DND-41 (cell line): Measurements from ENCODE around the gene YBX2.

Source experiments
- CTCF ChIP-seq: IDR thresholded peaks from 2 replicates; pipeline ENCODE4 v1.5.1; 2012; ENCODE audit warnings: borderline replicate concordance, low read length, moderate library complexity, mild to moderate bottlenecking; ENCODE audit not compliant: poor library complexity, severe bottlenecking; ENCODE audit errors: extremely low read depth
- EZH2 ChIP-seq: IDR thresholded peaks from 3 replicates; pipeline ENCODE4 v1.6.1; 2012; ENCODE audit warnings: borderline replicate concordance, low read depth, mild to moderate bottlenecking, moderate library complexity, low read length, inconsistent platforms; ENCODE audit not compliant: severe bottlenecking

GRCh38 chr17:7281074-7281952 lies 13.1 kb downstream of the YBX2 start, which contains the start of gene SLC2A4:
- TF ChIP-seq CTCF: no peak
- TF ChIP-seq EZH2: no peak
